ENCODE measurements around the gene SYT9.

- TF ChIP-seq, protein P1, sequence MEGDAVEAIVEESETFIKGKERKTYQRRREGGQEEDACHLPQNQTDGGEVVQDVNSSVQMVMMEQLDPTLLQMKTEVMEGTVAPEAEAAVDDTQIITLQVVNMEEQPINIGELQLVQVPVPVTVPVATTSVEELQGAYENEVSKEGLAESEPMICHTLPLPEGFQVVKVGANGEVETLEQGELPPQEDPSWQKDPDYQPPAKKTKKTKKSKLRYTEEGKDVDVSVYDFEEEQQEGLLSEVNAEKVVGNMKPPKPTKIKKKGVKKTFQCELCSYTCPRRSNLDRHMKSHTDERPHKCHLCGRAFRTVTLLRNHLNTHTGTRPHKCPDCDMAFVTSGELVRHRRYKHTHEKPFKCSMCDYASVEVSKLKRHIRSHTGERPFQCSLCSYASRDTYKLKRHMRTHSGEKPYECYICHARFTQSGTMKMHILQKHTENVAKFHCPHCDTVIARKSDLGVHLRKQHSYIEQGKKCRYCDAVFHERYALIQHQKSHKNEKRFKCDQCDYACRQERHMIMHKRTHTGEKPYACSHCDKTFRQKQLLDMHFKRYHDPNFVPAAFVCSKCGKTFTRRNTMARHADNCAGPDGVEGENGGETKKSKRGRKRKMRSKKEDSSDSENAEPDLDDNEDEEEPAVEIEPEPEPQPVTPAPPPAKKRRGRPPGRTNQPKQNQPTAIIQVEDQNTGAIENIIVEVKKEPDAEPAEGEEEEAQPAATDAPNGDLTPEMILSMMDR (IDR thresholded peaks at IDR 0.05; ENCODE audit: low read depth, low read length), result no peak
- TF ChIP-seq POLR2A (IDR thresholded peaks at IDR 0.05; ENCODE audit: extremely low read depth, insufficient read length), result no peak
- TF ChIP-seq MYC (IDR thresholded peaks at IDR 0.05; ENCODE audit: low read depth, low read length), result no peak
- no peak for TF ChIP-seq MAX (IDR thresholded peaks at IDR 0.05; ENCODE audit: low read depth, low read length)
Observed at GRCh38 chr11:7417328-7417727, 165.6 kb downstream of the SYT9 start.
